ENCODE measurements around the gene PEX14. TPM values are rescaled to one million over a fixed set of nuclear protein-coding genes. Genes with fewer than 3 reads are reported as not detected.

PEX14 gene
- total and polyA plus RNA-seq, 2 donors (not counting 3 experiments of a cell fraction or from before 2014, with no cell fraction given), result 19.5 to 26.5 TPM

GRCh38 chr1:10472220-10473144 is 2.3 kb upstream of the PEX14 start, which contains the start of gene DFFA:
DFFA (minus strand) TSS chr1:10472529; CDS start chr1:10472458, 71 bp downstream.
- DNase-seq (ENCODE audit: low read depth, low spot score) (peak; percentile 97), FAIRE-seq (peak; percentile 97)
- dilution Hi-C loops (cut with MboI; ENCODE audit: extremely low pct_ligation_motif_present, low sequenced_read_pairs), result no loop called here
- Histone ChIP-seq H3K27ac (ENCODE audit: insufficient read depth, low read depth, low read length) (peak within 1 kb of the TSS; percentile 25), H3K27me3 (ENCODE audit: control insufficient read depth in 2 of 2, insufficient read depth in 2 of 2, low read length in 2 of 2) (no peaks in the 10 kb centered on the region), H3K4me3 (replicated peaks in 1 of 3; ENCODE audit: insufficient read depth in 1 of 3, low read depth in 1 of 3, low read length in 3 of 3) (peak within 1 kb of the TSS; percentile 39 to 81 (median 66)), H3K79me2 (ENCODE audit: control insufficient read depth, insufficient read depth, low read length) (peaks cover 29% of the 10 kb centered on the region), H3K9me1 (replicated peaks; ENCODE audit: control insufficient read depth, extremely low read depth, insufficient read depth, low read length) (no peaks in the 10 kb centered on the region), H2AFZ (ENCODE audit: low read depth, low read length) (peak within 1 kb of the TSS; percentile 79), H3K9me3 (replicated peaks; ENCODE audit: control insufficient read depth, insufficient read depth, low read length) (no peaks in the 10 kb centered on the region), H4K20me1 (replicated peaks; ENCODE audit: control insufficient read depth, extremely low read depth, insufficient read depth, low read length) (no peaks in the 10 kb centered on the region), H3K4me1 (ENCODE audit: control insufficient read depth, extremely low read depth, insufficient read depth, low read length) (peaks cover 8% of the 10 kb centered on the region), H3K4me2 (ENCODE audit: insufficient read depth, low read length) (peak within 1 kb of the TSS; percentile 76), H3K9ac (replicated peaks; ENCODE audit: extremely low read depth, insufficient read depth, low read length) (peak within 1 kb of the TSS; percentile 64), H3K36me3 (ENCODE audit: control insufficient read depth in 2 of 2, extremely low read depth in 1 of 2, insufficient read depth in 2 of 2, low read length in 2 of 2) (peaks cover 0 to 2% of the 10 kb centered on the region in 2 experiments)
- POLR2A ChIA-PET, result interaction anchor here (1.0 kb wide), 1 partner anchor 41 kb away, joined by 3 read pairs; no protein-coding TSS in a partner anchor
- no TSS peak for BruUV-seq (replicated peaks)
- CTCF ChIA-PET, result interaction anchor here (1.0 to 1.5 kb wide), 2 partner anchors 21 to 42 kb away, joined by 3 read pairs; partner anchors contain the start of gene CENPS
- intact Hi-C loops (cut with micrococcal nuclease), result loop anchor here (1.0 kb wide), 2 partner anchors 13 to 42 kb away; partner anchors contain the start of gene CENPS
- peak; percentile 100 for TF ChIP-seq MAX (IDR thresholded peaks at IDR 0.05; ENCODE audit: insufficient read depth, insufficient read length)
- peak; percentile 78 for TF ChIP-seq POLR2A (IDR thresholded peaks at IDR 0.05; ENCODE audit: low read depth, low read length)
- no peak for TF ChIP-seq FOS (IDR thresholded peaks at IDR 0.05; ENCODE audit: borderline replicate concordance, insufficient read depth, low read length)
- peak; percentile 59 for TF ChIP-seq POLR2AphosphoS5 (IDR thresholded peaks at IDR 0.05; ENCODE audit: insufficient read depth, low read depth, low read length)
- peak; percentile 72 for TF ChIP-seq MYC (IDR thresholded peaks at IDR 0.05; ENCODE audit: low read depth, low read length)
- TF ChIP-seq GATA2 (IDR thresholded peaks at IDR 0.05; ENCODE audit: insufficient read depth, insufficient read length, low read depth, low read length), result no peak
- no peak for TF ChIP-seq EZH2 (IDR thresholded peaks at IDR 0.05; ENCODE audit: borderline replicate concordance, low read depth, low read length, severe bottlenecking)
- TF ChIP-seq CTCF (IDR thresholded peaks at IDR 0.05; ENCODE audit: extremely low read depth in 1 of 2, insufficient read depth in 1 of 2, low read depth in 1 of 2, low read length in 2 of 2), result no peak

Data from endothelial cell of umbilical vein (primary cell).